NCI-H82 treated with DMSO at 0.1 percent for 48 hours (cell line): ENCODE data around the gene SPTB.
A peak's percentile ranks its signal among the peaks of the same experiment; 100 is the strongest.
"Not testable (repeated sequence)": the region's sequence is repeated elsewhere in the genome, so short reads cannot be mapped to it uniquely, and the experiment has no call there.

Experiments
- DNase-seq: peaks from one replicate; lab custom pipeline; 2025; ENCODE audit not compliant: unreplicated experiment; lab: John Stamatoyannopoulos, UW

The SPTB gene

DNA sequence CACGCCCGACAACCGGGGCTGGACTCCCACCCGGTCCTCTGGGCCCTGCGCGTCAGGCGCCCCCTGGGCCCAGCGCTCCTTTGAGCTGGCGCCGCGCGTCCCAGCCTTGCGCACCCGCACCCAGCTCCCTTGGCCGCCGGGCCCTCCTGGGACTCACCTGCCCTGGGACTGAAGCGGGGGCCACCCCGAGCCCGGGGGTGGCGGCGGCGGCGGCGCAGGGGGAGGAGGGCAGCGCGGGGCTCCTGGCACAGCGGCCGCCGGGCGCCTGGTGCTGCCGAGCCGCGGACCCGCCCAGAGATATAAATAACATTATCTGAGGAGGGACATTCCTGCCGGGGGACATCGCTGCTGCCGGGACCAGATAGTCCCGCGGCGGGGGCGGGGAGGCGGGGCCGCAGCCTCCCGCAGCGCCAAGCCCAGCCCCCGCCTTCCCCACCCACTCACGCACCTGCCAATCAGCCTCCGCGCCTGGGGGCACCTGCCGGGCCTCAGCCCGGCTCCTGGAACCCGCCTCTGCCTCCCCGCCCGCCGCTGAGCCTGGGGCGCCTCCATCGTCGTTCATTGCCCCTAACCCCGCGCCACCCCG lies at the start of gene SPTB:
Gene SPTB, minus strand, starts transcription at position 273 of the 586 bp plus-strand sequence. CDS start 56,813 bp downstream, outside the sequence.
- DNase-seq, result no peak

DNA sequence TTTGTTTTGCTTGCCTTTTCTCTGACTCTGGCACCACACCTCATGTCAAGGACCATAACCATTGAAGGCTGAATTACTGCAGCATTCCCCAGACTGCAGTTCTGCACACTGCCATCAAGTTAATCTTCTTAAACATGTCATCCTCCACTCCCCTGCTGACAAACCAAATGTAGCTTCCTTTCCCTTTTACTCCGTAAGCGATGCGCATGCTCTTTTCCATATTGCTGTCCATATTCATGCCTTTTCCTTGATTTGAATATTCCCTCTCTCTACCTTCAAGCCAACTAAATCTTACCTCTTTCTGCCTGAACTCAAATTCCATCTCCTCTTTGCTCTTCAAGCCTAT lies 49.3 kb upstream of the SPTB start:
- DNase-seq, result no peak

DNA sequence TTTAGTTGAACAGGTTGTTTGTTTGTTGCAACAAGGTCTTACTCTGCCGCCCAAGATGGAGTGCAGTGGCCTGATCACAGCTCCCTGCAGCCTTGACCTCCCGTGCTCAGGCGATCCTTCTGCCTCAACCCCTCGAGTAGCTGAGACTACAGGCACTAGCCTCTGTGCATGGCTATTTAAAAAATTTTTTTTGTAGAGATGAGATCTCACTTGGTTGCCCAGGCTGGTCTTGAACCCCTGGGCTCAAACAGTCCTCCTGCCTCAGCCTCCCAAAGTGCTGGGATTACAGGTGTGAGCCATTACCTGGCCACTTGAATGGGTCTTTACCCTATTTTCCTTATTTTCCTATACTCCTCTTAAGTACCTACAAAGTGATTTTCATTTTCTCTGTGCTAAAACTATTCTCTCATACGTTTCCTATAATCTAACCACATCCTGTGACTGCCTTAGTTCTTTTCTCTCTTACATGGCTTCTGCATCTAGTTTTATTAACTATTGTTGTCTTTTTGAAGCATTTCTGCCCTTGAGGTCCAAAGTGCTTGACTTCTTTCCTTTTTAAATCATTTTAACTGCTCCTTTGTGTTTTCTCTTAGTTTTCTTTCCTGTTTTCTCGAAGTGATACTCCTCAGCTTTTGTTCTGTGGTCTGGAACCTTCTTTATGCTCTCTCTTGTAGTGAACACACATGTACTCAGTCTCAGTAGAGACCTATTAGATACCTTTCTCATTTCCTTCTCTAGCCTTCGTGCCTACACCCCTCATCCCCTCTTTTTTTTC lies 48.7 kb upstream of the SPTB start:
- DNase-seq, result no peak

DNA sequence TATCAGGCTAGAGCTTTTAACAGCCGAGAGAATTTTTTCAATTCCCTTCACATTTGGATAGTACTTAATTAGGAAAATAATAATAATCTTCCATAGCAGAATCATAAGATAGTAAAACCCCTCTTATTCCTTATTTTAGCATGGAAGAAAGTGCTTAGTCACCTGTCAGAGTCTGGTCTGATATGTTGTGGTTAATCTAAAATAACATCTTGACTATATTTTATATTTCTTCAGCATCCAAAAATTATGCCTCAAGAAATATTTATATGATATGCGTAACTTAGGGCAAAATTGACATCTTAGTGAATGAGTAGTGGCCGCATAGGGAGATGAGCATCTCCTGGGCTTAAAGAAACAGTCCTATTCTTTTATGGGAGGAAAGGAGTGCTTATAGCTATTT lies 47.3 kb upstream of the SPTB start:
- DNase-seq, result no peak

DNA sequence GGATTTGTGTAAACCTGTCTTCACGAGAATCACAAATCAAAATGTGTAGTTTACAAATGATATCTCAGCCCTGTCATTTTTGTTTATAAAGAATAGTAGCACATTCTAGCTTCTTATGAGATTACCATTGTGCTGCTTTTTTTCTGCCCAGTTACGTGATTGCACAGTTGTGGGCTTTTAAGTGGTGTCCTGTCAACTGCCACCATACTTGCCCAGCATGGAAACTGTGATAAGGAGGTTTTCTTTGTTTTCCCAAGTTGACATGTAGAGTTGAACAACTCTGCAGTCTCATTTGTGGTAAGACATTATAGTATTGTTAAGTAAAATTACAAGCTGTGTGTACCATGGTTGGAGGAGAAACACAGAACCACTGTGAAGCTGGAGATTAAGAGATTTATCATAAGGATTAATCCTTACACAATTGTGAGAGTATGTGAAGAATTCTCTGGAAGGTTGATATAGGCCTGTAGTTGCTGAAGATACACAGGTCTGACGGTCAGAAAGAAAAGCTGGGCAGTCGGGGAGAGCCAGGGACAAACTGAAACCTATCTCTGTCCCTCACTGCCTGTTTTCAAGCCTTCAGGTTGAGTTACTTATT lies 46.8 kb upstream of the SPTB start:
- DNase-seq, result no peak

DNA sequence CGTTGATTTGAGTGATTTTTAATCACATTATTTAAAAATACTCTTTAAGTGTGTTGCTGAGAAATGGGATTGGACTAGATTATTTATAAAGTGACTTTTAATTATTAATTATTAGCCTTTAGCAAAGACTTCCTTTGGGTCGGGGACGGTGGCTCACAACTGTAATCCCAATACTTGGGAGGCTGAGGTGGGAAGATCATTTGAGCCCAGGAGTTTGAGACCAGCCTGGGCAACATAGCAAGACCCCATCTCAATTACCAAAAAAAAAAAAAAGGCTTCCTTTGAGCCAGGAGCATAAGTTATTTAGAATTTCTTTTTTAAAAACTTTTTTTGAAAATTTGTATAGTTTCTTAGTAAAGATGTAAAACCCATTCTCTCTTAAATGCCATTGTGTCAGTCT lies 43.3 kb upstream of the SPTB start:
- no peak for DNase-seq

DNA sequence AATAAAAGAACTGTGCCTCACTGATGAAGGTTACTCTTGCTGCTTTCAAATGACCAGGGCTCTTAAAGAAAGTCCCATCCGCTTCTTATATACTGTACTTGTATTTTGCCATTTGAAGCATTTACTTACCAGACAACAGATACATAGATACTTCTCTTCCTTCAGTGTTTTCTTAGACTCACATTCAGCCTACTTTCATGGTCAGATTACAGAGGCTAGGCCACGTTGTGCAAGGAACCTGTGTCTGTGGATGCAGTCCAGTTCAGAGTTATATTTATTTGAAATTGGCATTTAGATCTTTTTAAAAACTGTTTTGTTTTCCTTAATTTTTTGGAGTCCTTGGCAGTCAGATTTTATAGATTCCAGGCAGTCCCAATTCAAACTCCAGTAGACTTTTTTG lies 40.8 kb upstream of the SPTB start:
- DNase-seq, result no peak

DNA sequence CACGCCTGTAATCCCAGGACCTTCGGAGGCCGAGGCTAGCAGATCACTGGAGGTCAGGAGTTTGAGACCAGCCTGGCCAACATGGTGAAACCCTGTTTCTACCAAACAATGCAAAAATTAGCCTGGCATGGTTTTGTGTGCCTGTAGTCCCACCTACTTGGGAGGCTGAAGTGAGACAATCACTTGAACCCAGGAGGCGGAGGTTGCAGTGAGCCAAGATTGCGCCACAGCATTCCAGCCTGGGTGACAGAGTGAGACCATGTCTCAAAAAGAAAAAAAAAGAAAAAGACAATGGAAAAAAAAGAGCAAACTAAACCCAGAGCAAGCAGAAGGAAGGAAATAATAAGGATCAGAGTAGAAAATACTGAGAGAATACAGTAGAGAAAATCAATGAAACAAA lies 39.9 kb upstream of the SPTB start:
- no peak for DNase-seq

DNA sequence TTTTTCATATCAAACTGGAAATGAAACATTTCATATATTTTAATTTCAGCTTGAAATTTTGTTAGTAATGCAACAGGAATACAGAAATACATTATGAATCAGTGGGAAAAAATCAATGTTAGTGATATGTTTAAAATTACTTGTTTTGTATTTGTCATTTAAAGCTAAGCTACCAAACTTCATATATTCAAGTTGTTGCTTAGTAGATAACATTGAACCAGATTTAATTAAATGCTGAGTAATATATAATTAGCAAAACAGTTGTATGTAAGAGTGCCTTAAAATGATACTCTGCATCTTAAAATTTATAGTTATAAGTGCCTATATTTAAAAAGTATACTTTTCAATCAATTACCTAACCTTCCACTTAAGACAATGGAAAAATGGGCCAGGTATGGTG lies 39.5 kb upstream of the SPTB start:
- DNase-seq, result no peak

DNA sequence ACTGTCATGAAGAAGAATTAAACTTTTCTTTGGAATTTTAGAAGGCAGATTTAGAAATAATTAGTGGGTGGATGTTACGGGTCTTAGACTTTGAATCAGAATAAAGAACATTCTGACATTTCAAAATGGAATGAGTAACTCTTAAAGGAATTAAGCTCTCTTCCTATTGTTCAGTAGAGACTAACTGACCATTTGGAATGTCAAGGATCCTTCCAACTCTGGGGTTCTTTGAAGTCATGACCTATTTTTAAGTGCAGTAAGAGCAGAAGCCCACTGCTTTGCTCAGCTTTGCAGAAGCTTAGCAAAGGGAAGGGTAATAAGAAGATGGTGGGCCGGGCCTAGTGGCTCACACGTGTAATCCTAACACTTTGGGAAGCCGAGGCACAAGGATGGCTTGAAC lies 38.5 kb upstream of the SPTB start:
- no peak for DNase-seq

DNA sequence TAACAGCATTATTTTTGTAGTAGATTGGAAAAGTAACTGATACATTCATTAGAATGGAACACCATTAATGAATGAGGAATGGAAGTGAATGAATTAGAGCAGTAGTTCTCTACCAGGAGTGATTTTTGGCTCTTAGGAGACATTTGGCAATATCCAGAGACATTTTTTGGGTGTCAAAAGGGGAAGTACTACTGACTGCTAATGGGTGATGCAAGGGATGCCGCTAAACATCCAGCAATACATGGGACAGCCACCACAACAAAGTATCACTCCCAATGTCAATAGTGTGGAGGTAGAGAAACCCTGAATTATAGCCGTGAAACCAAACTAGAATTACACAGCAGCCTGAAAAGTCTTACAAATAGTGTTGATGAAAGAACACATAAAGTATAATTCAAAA lies 36.1 kb upstream of the SPTB start:
- no peak for DNase-seq

DNA sequence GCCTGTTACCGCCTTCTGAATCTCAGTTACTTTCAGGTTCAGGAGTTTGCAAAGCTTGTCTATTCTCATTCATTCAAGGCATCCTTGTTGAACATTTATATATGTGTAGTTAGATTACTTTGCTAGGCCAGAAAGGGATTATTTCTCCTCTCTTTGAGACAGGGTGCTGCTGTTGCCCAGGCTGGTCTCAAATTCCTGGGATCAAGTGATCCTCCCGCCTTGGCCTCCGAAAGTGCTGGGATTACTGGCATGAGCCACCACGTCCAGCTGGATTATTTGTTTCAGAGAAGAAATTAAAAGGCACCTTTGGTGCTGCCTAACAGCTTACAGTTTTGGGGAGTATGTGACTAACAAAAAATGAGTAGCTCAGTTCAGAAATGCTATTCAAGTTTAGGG lies 35.3 kb upstream of the SPTB start:
- no peak for DNase-seq

DNA sequence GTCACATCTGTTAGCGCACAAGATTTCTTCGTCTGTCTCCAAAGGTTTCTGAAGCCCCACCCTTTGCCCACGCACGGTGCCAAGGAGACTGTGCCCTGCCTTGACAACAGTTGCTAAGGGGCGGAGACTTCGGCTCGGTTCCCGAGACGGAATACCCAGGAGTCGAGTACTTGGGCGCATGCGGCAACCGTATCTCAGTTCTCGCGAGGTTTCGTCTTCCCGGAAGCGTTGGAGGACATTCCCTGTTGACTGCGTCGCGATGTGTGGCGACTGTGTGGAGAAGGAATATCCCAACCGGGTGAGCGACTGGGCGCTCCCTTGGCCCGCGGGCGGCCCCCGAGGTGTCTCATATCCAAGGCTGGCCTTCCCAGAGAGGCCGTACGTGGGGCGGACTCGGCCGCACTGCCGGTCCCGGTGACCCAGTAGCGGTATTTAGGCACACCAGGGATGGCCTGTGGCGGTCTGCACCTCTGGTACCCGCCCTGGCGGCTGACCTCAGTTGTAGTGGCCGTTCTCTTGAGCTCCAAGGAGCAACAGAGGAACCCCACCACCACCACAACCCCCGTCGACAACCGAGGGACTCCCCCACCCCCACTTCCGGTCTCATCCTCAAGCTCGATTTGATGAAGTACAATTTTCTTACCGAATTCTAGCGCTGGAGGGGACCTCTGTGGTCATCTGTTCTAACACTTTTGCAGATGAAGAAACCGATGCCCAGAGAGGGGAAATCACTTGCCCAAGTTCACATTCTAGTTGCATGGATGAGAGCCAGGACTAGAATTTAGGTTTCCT lies 34.7 kb upstream of the SPTB start, which contains the start of gene CHURC1:
Gene CHURC1, plus strand, starts transcription at position 219 of the 792 bp plus-strand sequence. Its CDS starts 41 bp downstream, at position 260.
- peak; percentile 94 for DNase-seq

DNA sequence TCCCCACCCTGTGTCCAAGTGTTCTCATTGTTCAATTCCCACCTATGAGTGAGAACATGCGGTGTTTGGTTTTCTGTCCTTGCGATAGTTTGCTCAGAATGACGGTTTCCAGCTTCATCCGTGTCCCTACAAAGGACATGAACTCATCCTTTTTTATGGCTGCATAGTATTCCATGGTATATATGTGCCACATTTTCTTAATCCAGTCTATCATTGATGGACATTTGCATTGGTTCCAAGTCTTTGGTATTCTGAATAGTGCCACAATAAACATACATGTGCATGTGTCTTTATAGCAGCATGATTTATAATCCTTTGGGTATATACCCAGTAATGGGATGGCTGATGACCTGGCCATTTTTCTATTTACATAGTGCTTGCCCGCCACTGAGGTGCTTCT lies 33.8 kb upstream of the SPTB start:
- not testable (repeated sequence) for DNase-seq

DNA sequence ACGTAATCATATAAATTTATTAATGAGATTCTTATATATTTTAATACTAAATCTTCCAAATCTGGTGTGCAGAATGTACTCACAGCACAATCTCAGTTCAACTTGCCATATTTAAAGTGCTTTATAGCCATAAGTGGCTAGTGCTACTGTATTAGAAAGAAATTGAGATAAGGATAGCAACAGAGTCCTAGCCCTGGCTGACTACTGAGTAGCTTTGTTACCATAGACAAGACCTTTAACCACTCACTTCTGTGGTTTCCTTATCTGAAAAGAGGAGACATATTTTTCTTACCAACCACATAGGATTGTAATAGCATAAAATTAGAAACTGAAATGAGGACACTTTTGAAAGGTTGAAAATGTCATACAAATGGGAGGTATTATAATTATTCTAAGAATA lies 32.6 kb upstream of the SPTB start:
- DNase-seq, result no peak

DNA sequence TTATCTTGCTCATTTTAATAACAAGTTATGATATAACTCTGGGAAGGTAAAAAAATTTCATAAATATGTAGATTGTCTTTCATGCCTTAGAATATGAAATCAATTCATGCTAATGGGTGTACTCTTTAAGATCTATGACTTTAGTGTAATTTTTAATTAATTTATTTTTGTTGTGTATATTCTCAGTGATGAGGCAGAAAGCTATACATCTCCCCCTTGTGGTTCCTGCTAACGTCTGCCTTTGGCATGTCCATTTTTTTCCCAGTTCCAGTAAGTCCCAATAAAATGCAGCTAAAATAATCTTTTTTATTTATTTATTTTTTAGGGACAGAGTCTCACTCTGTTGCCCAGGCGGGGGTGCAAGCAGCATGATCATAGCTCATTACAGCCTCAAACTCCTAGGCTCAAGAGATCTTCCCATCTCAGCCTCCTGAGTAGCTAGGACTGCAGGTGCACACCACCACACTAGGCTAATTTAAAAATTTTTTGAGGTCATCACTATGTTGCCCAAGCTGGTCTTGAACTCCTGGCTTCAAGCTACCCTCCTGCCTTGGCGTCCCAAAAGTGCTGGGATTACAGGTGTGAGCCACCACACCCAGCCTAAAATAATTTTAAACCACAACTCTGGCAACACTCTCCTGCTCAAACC lies 31.3 kb upstream of the SPTB start:
- DNase-seq, result peak; percentile 6

DNA sequence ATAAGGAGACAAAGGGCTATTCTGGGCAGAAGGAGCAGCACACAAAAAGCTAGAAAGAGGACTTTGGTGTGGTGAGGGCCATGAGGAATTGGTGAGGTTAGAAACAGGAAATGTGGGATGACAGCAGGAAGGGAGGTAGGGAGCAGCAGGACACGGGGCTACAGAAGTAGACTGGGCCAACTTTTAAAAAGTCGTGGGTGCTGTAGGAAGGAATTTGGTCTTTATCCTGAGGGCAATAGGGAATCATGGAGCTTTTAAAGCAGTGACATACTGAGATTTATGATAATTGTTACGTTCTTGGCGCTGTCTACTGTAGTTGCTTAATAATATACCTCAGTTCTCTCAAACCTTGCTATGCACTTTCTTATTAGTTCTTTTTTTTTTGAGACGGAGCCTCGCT lies 26.3 kb upstream of the SPTB start:
- no peak for DNase-seq

DNA sequence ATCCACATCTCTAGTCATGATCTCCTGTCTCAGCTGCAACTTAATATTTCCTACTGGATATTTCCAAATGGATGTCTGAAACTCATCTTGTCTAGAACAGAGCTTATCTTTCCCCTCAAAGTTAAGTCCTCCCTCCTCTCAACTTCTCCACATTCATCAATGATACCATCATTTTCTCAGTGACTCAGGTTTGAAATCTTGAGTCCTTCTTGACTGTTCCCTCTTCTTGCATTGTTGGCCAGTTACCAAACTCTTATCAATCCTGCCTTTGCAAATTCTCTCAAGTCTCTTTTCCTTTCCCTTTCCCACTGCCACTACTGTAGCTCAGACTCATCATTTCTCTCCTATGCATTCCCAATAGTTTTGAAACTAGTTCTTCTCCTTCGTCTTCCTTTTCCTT lies 20.3 kb upstream of the SPTB start:
- no peak for DNase-seq

DNA sequence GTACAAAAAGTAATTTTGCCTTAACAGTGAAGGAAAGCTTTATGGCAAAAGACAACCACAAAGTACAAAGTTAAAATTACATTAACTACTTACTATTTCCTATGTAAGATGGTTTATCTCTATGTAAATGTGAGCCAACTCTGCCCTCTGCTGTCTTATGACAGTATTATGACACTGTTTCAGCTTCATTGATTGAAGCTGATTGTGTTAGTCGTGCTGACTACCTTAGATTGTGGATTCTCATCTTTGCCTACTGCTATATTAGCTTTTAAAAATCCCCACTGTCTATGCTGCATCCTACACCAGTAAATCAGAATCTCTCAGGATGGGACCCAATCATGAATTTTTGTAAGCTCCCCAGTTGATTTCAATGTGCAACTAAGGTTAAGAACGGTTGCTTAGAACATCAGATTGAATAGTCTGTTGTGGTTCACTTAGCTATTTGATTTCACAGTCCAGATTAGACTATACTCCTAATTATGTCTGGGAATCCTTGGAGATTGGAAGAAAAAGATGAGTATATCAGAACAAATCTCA lies 12.2 kb upstream of the SPTB start:
- DNase-seq, result peak; percentile 38

DNA sequence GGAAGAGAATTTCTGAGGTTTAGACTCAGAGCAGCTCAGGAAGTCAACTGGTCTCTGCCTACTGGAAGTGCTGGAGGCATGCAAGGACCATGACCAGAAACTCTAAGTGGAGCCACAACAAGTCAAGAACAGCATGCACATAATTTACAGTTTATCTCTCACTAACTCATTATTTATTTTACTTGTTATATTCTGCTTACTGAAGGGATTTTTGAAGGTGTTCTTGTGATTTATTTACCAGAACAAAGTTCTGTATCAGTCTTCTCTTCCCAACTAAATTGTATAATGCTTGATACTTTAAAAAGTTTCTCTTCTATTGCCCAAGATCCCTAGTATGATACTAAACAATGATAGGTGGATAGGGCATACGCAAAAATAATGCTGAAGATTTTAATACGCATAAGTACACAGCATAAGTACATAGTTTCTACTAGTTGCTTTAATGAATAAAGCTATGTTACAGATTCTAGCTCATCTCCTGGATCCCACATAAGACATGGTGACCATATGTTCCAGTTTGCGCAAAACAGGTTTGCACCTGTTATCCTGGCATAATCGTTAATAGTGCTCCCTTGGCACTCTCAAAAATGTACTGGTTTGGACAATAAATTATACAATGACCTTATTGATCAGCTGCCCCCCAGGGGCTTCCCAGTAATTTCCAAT lies 11.6 kb upstream of the SPTB start:
- no peak for DNase-seq
